Measurements from ENCODE around the gene FAM149A. TPM values are rescaled to one million over a fixed set of nuclear protein-coding genes. Genes with fewer than 3 reads are reported as not detected.

The FAM149A gene
- total and polyA plus RNA-seq, 4 donors: 12.0 to 27.1 (median 15.0) TPM

- DNase-seq (ENCODE audit: low spot score): no peak
- Histone ChIP-seq H3K9me3 (ENCODE audit: control insufficient read depth in 4 of 4, low read length in 3 of 4) (no peaks in the 10 kb centered on the region), H3K4me3 (ENCODE audit: low read depth in 1 of 3, low read length in 3 of 3) (no peak overlapping the region), H3K27me3 (ENCODE audit: control insufficient read depth in 4 of 4, insufficient read depth in 4 of 4, low read length in 3 of 4) (no peaks in the 10 kb centered on the region), H3K36me3 (ENCODE audit: control insufficient read depth in 4 of 4, insufficient read depth in 3 of 4, low read depth in 1 of 4, low read length in 3 of 4) (peaks cover 0 to 41% (median 30%) of the 10 kb centered on the region in 4 donors), H3K4me1 (ENCODE audit: control insufficient read depth in 4 of 4, insufficient read depth in 4 of 4, low read length in 3 of 4) (peaks cover 0 to 3% (median 0%) of the 10 kb centered on the region in 4 donors), H3K9ac (ENCODE audit: low read depth in 1 of 2, low read length in 2 of 2) (no peak overlapping the region), H3K27ac (ENCODE audit: low read depth in 1 of 2, low read length in 2 of 2) (no peak overlapping the region)
- TF ChIP-seq HNF4A (conservative IDR thresholded peaks at IDR 0.05) (no peak), RAD21 (IDR thresholded peaks at IDR 0.05) (no peak), HNF4G (IDR thresholded peaks at IDR 0.05) (no peak), REST (IDR thresholded peaks at IDR 0.05) (no peak), FOXA2 (IDR thresholded peaks at IDR 0.05) (no peak), SP1 (IDR thresholded peaks at IDR 0.05) (no peak), RXRA (IDR thresholded peaks at IDR 0.05) (no peak), ZBTB33 (IDR thresholded peaks at IDR 0.05) (no peak), ATF3 (IDR thresholded peaks at IDR 0.05) (no peak), CTCF (IDR thresholded peaks at IDR 0.05; ENCODE audit: low read depth, low read length, missing input control) (no peak), TAF1 (conservative IDR thresholded peaks at IDR 0.05) (no peak), EGR1 (IDR thresholded peaks at IDR 0.05; ENCODE audit: low read depth in 2 of 2) (no peak), MAX (IDR thresholded peaks at IDR 0.05) (no peak), YY1 (IDR thresholded peaks at IDR 0.05) (no peak), JUND (IDR thresholded peaks at IDR 0.05) (no peak), GABPA (IDR thresholded peaks at IDR 0.05 in 1 of 2, conservative IDR thresholded peaks at IDR 0.05 in 1 of 2) (no peak), FOXA1 (IDR thresholded peaks at IDR 0.05) (no peak), NR2F2 (IDR thresholded peaks at IDR 0.05) (no peak)
- WGBS: 95% methylated on average over 8 of the region's 8 CpGs
Observed at GRCh38 chr4:186202490-186203140, 98.1 kb downstream of the FAM149A start.

Data from liver (tissue), 9 donors.